ENCODE results near the gene NAA80. TPM values are rescaled to one million over a fixed set of nuclear protein-coding genes. Genes with fewer than 3 reads are reported as not detected.

NAA80 gene
- polyA plus RNA-seq, 1 of the 3 experiments (the other 2 are of a cell fraction), result 10.5 TPM

- TF ChIP-seq ZBTB33 (IDR thresholded peaks at IDR 0.05; ENCODE audit: borderline replicate concordance, low read depth) (no peak), JUND (IDR thresholded peaks at IDR 0.05) (no peak), REST (IDR thresholded peaks at IDR 0.05; ENCODE audit: low read depth, low read length) (no peak), CHD2 (IDR thresholded peaks at IDR 0.05; ENCODE audit: low read length, partially characterized antibody) (no peak)
These were observed 20.4 kb downstream of the NAA80 start, which contains the start of gene LSMEM2 (continued) for GRCh38 chr3:50278880-50279224.

- H3K4me3 ChIP-seq (ENCODE audit: low read depth in 2 of 2, low read length in 1 of 2), result no peak overlapping the region
- no peak overlapping the region for H3K4me2 ChIP-seq
- H3K4me1 ChIP-seq (ENCODE audit: control insufficient read depth in 1 of 2, insufficient read depth in 2 of 2, low read depth in 1 of 2, low read length in 1 of 2), result peaks cover 0 to 8% of the 10 kb centered on the region in 2 experiments; a peak in 1 of 4 replicates
- no peak overlapping the region for H2AFZ ChIP-seq (ENCODE audit: low read depth)
- WGBS (ENCODE audit: low lambda C conversion rate), result 92% methylated on average over 3 of the region's 4 CpGs
- ChIA-PET POLR2A (interaction anchor here (0.6 kb wide), 1 partner anchor 22 kb away, joined by 3 read pairs; no protein-coding TSS in a partner anchor), CTCF (interaction anchor here (1.5 to 12.2 kb wide), 4 partner anchors 20 to 157 kb away, joined by 6 to 206 read pairs (median 51); partner anchors contain the start of genes GNAT1, HYAL3 and NAA80)
- TF ChIP-seq RCOR1 (IDR thresholded peaks at IDR 0.05; ENCODE audit: low read length), result no peak
- no peaks in the 10 kb centered on the region for H4K20me1 ChIP-seq (ENCODE audit: insufficient read depth)
- H3K9me2 ChIP-seq, result no peaks in the 10 kb centered on the region
- H3F3A ChIP-seq (replicated peaks; ENCODE audit: insufficient read depth), result peaks cover 6% of the 10 kb centered on the region
- H3K27me3 ChIP-seq (ENCODE audit: insufficient read depth), result 0 out of 2 replicates have a peak, but pooled peaks cover 16% of the 10 kb centered on the region
- no peak overlapping the region for H3K9ac ChIP-seq
- DNase-seq, result no peak
- H3K27ac ChIP-seq (ENCODE audit: low read depth in 2 of 2, low read length in 1 of 2), result no peak overlapping the region
- H3K9me3 ChIP-seq, result no peaks in the 10 kb centered on the region
- H3K79me2 ChIP-seq (ENCODE audit: insufficient read depth), result no peaks in the 10 kb centered on the region
- no peaks in the 10 kb centered on the region for H3K36me3 ChIP-seq (replicated peaks in 1 of 2; ENCODE audit: control insufficient read depth in 1 of 2, insufficient read depth in 2 of 2, low read length in 1 of 2)
These were observed 20.9 kb downstream of the NAA80 start for GRCh38 chr3:50278123-50278879.

- TF ChIP-seq PBX3 (IDR thresholded peaks at IDR 0.05) (no peak), RXRA (IDR thresholded peaks at IDR 0.05; ENCODE audit: borderline replicate concordance, low read depth) (no peak), ELF1 (IDR thresholded peaks at IDR 0.05) (no peak)
- H3K4me1 ChIP-seq (ENCODE audit: control insufficient read depth in 1 of 2, insufficient read depth in 2 of 2, low read depth in 1 of 2, low read length in 1 of 2), result peaks cover 0 to 11% of the 10 kb centered on the region in 2 experiments; a peak in 1 of 4 replicates
- H3K4me2 ChIP-seq, result no peak overlapping the region
- H3K79me2 ChIP-seq (ENCODE audit: insufficient read depth), result no peaks in the 10 kb centered on the region
- ChIA-PET POLR2A (no interaction called here), CTCF (interaction anchor here (1.0 to 12.2 kb wide), 6 partner anchors 22 to 156 kb away, joined by 3 to 206 read pairs (median 14); partner anchors contain the start of genes GNAT1, HYAL3 and NAA80)
- H3K36me3 ChIP-seq (replicated peaks in 1 of 2; ENCODE audit: control insufficient read depth in 1 of 2, insufficient read depth in 2 of 2, low read length in 1 of 2), result no peaks in the 10 kb centered on the region
- no peak overlapping the region for H3K9ac ChIP-seq
- 89% methylated on average over 12 of the region's 17 CpGs for WGBS (ENCODE audit: low lambda C conversion rate)
- no peaks in the 10 kb centered on the region for H4K20me1 ChIP-seq (ENCODE audit: insufficient read depth)
- no peaks in the 10 kb centered on the region for H3K9me3 ChIP-seq
- no peak overlapping the region for H3K27ac ChIP-seq (ENCODE audit: low read depth in 2 of 2, low read length in 1 of 2)
- no peak overlapping the region for H3K4me3 ChIP-seq (ENCODE audit: low read depth in 2 of 2, low read length in 1 of 2)
- no peak overlapping the region for H2AFZ ChIP-seq (ENCODE audit: low read depth)
- 0 out of 2 replicates have a peak, but pooled peaks cover 16% of the 10 kb centered on the region for H3K27me3 ChIP-seq (ENCODE audit: insufficient read depth)
- H3K9me2 ChIP-seq, result no peaks in the 10 kb centered on the region
- H3F3A ChIP-seq (replicated peaks; ENCODE audit: insufficient read depth), result peaks cover 10% of the 10 kb centered on the region
- no peak for DNase-seq
These were observed 22.5 kb downstream of the NAA80 start for GRCh38 chr3:50276762-50277101.

Data from SK-N-SH (cell line).